DND-41 (cell line): ENCODE results near the gene CAMSAP2.

Experiments
- ATAC-seq: fragments of 200-7000 bp; cut with Tn5 transposase; 3 replicates; pipeline ENCODE4 v1.9.1; 2021; ENCODE audit warnings: low read depth; ENCODE audit not compliant: insufficient read depth
- DNase-seq: peaks from one replicate; pipeline ENCODE4 v3.0.0-alpha.2; 2020
- H2AFZ ChIP-seq: 2 replicates; pipeline ENCODE4 v1.6.0; 2012; ENCODE audit warnings: low read depth, low read length
- H3K27ac ChIP-seq: 2 replicates; pipeline ENCODE4 v1.5.1; 2012; ENCODE audit warnings: low read length, inconsistent platforms
- H3K27me3 ChIP-seq: fragments of 200-600 bp; sonication (generic); 2 replicates; pipeline ENCODE4 v1.6.0; 2012; ENCODE audit warnings: low read length, mild to moderate bottlenecking, inconsistent platforms; ENCODE audit not compliant: insufficient read depth, poor library complexity
- H3K36me3 ChIP-seq: 2 replicates; pipeline ENCODE4 v1.5.1; 2012; ENCODE audit warnings: low read length, inconsistent platforms; ENCODE audit not compliant: insufficient read depth
- H3K4me1 ChIP-seq: 2 replicates; pipeline ENCODE4 v1.5.1; 2012; ENCODE audit warnings: mild to moderate bottlenecking, low read length; ENCODE audit not compliant: insufficient read depth
- H3K4me2 ChIP-seq: 2 replicates; pipeline ENCODE4 v1.6.0; 2012; ENCODE audit warnings: mild to moderate bottlenecking, moderate library complexity, low read length, inconsistent platforms; ENCODE audit not compliant: insufficient read depth
- H3K4me3 ChIP-seq, 2 experiments: fragments of 200-600 bp in 1 of 2; shearing (Covaris generic) in 1 of 2; 2 replicates each; pipeline ENCODE4 v1.5.1; 2012 to 2016; ENCODE audit warnings: inconsistent platforms in 2 of 2, low read length in 2 of 2, mild to moderate bottlenecking in 2 of 2, low read depth in 1 of 2, moderate library complexity in 1 of 2
- H3K79me2 ChIP-seq: 2 replicates; pipeline ENCODE4 v1.6.0; 2012; ENCODE audit warnings: low read length, inconsistent platforms; ENCODE audit not compliant: insufficient read depth
- H3K9ac ChIP-seq: 2 replicates; pipeline ENCODE4 v1.6.0; 2012; ENCODE audit warnings: low read depth, mild to moderate bottlenecking, inconsistent platforms, low read length, moderate library complexity
- H3K9me3 ChIP-seq: 2 replicates; pipeline ENCODE4 v1.5.1; 2012; ENCODE audit warnings: low read length, moderate library complexity, mild to moderate bottlenecking, inconsistent platforms; ENCODE audit not compliant: insufficient read depth, severe bottlenecking
- H4K20me1 ChIP-seq: 2 replicates; pipeline ENCODE4 v1.6.0; 2012; ENCODE audit warnings: low read length; ENCODE audit not compliant: insufficient read depth
- EZH2 ChIP-seq: IDR thresholded peaks from 3 replicates; pipeline ENCODE4 v1.6.1; 2012; ENCODE audit warnings: borderline replicate concordance, low read depth, mild to moderate bottlenecking, moderate library complexity, low read length, inconsistent platforms; ENCODE audit not compliant: severe bottlenecking
- TF ChIP-seq, protein P1 (sequence below): IDR thresholded peaks from 2 replicates; pipeline ENCODE4 v1.5.1; 2012; ENCODE audit warnings: borderline replicate concordance, low read length, moderate library complexity, mild to moderate bottlenecking; ENCODE audit not compliant: poor library complexity, severe bottlenecking; ENCODE audit errors: extremely low read depth

Gene CAMSAP2

GRCh38 chr1:200751717-200752116 is 13.0 kb downstream of the CAMSAP2 start:
- H3K36me3 ChIP-seq: no peaks in the 10 kb centered on the region
- H3K9ac ChIP-seq: no peak overlapping the region
- no peaks in the 10 kb centered on the region for H3K27me3 ChIP-seq
- ATAC-seq: no peak
- H2AFZ ChIP-seq: no peak overlapping the region
- TF ChIP-seq, protein P1, sequence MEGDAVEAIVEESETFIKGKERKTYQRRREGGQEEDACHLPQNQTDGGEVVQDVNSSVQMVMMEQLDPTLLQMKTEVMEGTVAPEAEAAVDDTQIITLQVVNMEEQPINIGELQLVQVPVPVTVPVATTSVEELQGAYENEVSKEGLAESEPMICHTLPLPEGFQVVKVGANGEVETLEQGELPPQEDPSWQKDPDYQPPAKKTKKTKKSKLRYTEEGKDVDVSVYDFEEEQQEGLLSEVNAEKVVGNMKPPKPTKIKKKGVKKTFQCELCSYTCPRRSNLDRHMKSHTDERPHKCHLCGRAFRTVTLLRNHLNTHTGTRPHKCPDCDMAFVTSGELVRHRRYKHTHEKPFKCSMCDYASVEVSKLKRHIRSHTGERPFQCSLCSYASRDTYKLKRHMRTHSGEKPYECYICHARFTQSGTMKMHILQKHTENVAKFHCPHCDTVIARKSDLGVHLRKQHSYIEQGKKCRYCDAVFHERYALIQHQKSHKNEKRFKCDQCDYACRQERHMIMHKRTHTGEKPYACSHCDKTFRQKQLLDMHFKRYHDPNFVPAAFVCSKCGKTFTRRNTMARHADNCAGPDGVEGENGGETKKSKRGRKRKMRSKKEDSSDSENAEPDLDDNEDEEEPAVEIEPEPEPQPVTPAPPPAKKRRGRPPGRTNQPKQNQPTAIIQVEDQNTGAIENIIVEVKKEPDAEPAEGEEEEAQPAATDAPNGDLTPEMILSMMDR: no peak
- TF ChIP-seq EZH2: no peak
- no peak overlapping the region for H3K4me2 ChIP-seq
- no peaks in the 10 kb centered on the region for H3K9me3 ChIP-seq
- H4K20me1 ChIP-seq: no peaks in the 10 kb centered on the region
- H3K4me1 ChIP-seq: no peaks in the 10 kb centered on the region
- H3K27ac ChIP-seq: no peak overlapping the region
- H3K79me2 ChIP-seq: no peaks in the 10 kb centered on the region
- no peak overlapping the region for H3K4me3 ChIP-seq
- no peak for DNase-seq

GRCh38 chr1:200753650-200754198 is 15.0 kb downstream of the CAMSAP2 start:
- ATAC-seq: no peak
- no peak overlapping the region for H3K27ac ChIP-seq

GRCh38 chr1:200755456-200755855 is 16.8 kb downstream of the CAMSAP2 start:
- H3K4me3 ChIP-seq: no peak overlapping the region
- H3K4me2 ChIP-seq: no peak overlapping the region
- no peak for TF ChIP-seq EZH2
- H4K20me1 ChIP-seq: no peaks in the 10 kb centered on the region
- ATAC-seq (no peak), DNase-seq (no peak)
- no peak overlapping the region for H2AFZ ChIP-seq
- no peaks in the 10 kb centered on the region for H3K79me2 ChIP-seq
- H3K4me1 ChIP-seq: no peaks in the 10 kb centered on the region
- H3K9ac ChIP-seq: no peak overlapping the region
- no peaks in the 10 kb centered on the region for H3K27me3 ChIP-seq
- no peaks in the 10 kb centered on the region for H3K9me3 ChIP-seq
- no peak overlapping the region for H3K27ac ChIP-seq
- no peaks in the 10 kb centered on the region for H3K36me3 ChIP-seq

More at GRCh38 chr1:200753650-200754198, 15.0 kb downstream of the CAMSAP2 start:
- no peak for DNase-seq
- Histone ChIP-seq H3K27me3 (no peaks in the 10 kb centered on the region), H3K4me2 (no peak overlapping the region), H3K9ac (no peak overlapping the region), H3K4me3 (no peak overlapping the region), H4K20me1 (no peaks in the 10 kb centered on the region), H3K79me2 (no peaks in the 10 kb centered on the region), H3K4me1 (no peaks in the 10 kb centered on the region), H2AFZ (no peak overlapping the region), H3K36me3 (no peaks in the 10 kb centered on the region), H3K9me3 (no peaks in the 10 kb centered on the region)
- TF ChIP-seq, protein P1: no peak
- TF ChIP-seq EZH2: no peak

GRCh38 chr1:200762089-200762488 is 23.4 kb downstream of the CAMSAP2 start:
- H3K27me3 ChIP-seq: no peaks in the 10 kb centered on the region

More at GRCh38 chr1:200762089-200762488, 23.4 kb downstream of the CAMSAP2 start:
- TF ChIP-seq EZH2: no peak
- TF ChIP-seq, protein P1: no peak
- Histone ChIP-seq H3K9me3 (no peaks in the 10 kb centered on the region), H3K4me2 (no peak overlapping the region), H4K20me1 (no peaks in the 10 kb centered on the region), H3K27ac (no peak overlapping the region), H3K79me2 (no peaks in the 10 kb centered on the region), H3K36me3 (no peaks in the 10 kb centered on the region), H3K4me1 (no peaks in the 10 kb centered on the region), H3K9ac (no peak overlapping the region), H3K4me3 (no peak overlapping the region), H2AFZ (no peak overlapping the region)
- ATAC-seq: no peak
- no peak for DNase-seq
